ENCODE measurements around the gene YIF1B.
A peak's percentile ranks its signal among the peaks of the same experiment; 100 is the strongest.

The YIF1B gene

GRCh38 chr19:38315657-38316476 is at the start of gene YIF1B:
Gene YIF1B, minus strand, starts transcription at chr19:38315947. Its CDS starts 30 bp downstream, at chr19:38315917.
- TF ChIP-seq, protein P1, sequence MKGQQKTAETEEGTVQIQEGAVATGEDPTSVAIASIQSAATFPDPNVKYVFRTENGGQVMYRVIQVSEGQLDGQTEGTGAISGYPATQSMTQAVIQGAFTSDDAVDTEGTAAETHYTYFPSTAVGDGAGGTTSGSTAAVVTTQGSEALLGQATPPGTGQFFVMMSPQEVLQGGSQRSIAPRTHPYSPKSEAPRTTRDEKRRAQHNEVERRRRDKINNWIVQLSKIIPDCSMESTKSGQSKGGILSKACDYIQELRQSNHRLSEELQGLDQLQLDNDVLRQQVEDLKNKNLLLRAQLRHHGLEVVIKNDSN (IDR thresholded peaks at IDR 0.05), result 0 out of 2 replicates have a peak, but pooled peaks have one; percentile 25
- TF ChIP-seq TEAD4 (IDR thresholded peaks at IDR 0.05) (no peak), TCF12 (IDR thresholded peaks at IDR 0.05; ENCODE audit: low read depth) (0 out of 2 replicates have a peak, but pooled peaks have one; percentile 25), YY1 (IDR thresholded peaks at IDR 0.05; ENCODE audit: low read depth) (peak; percentile 43; the same call in 1 of the 2 replicates), CEBPB (IDR thresholded peaks at IDR 0.05) (no peak), EGR1 (IDR thresholded peaks at IDR 0.05) (peak; percentile 34; the same call in 1 of the 2 replicates), EP300 (IDR thresholded peaks at IDR 0.05; ENCODE audit: borderline replicate concordance) (no peak), FOXM1 (IDR thresholded peaks at IDR 0.05; ENCODE audit: borderline replicate concordance, low read depth) (no peak)
- TF ChIP-seq, protein P2, sequence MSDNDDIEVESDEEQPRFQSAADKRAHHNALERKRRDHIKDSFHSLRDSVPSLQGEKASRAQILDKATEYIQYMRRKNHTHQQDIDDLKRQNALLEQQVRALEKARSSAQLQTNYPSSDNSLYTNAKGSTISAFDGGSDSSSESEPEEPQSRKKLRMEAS (IDR thresholded peaks at IDR 0.05), result peak; percentile 39; the same call in 1 of the 2 replicates

GRCh38 chr19:38362076-38362945 is 46.6 kb upstream of the YIF1B start:
- TF ChIP-seq, protein P2 (IDR thresholded peaks at IDR 0.05), result peak; percentile 56; the same call in 1 of the 2 replicates
- TF ChIP-seq EGR1 (IDR thresholded peaks at IDR 0.05) (no peak), FOXM1 (IDR thresholded peaks at IDR 0.05; ENCODE audit: borderline replicate concordance, low read depth) (no peak), TAF1 (IDR thresholded peaks at IDR 0.05; ENCODE audit: low read depth) (peak; percentile 34; the same call in 1 of the 2 replicates), YY1 (IDR thresholded peaks at IDR 0.05; ENCODE audit: low read depth) (0 out of 2 replicates have a peak, but pooled peaks have one; percentile 15), CREB1 (IDR thresholded peaks at IDR 0.05; ENCODE audit: low read depth) (0 out of 2 replicates have a peak, but pooled peaks have one; percentile 20), NFIC (IDR thresholded peaks at IDR 0.05) (no peak), EP300 (IDR thresholded peaks at IDR 0.05; ENCODE audit: borderline replicate concordance) (no peak), TEAD4 (IDR thresholded peaks at IDR 0.05) (no peak), ZBTB7A (IDR thresholded peaks at IDR 0.05; ENCODE audit: low read depth) (peak; percentile 89)
- TF ChIP-seq, protein P3, sequence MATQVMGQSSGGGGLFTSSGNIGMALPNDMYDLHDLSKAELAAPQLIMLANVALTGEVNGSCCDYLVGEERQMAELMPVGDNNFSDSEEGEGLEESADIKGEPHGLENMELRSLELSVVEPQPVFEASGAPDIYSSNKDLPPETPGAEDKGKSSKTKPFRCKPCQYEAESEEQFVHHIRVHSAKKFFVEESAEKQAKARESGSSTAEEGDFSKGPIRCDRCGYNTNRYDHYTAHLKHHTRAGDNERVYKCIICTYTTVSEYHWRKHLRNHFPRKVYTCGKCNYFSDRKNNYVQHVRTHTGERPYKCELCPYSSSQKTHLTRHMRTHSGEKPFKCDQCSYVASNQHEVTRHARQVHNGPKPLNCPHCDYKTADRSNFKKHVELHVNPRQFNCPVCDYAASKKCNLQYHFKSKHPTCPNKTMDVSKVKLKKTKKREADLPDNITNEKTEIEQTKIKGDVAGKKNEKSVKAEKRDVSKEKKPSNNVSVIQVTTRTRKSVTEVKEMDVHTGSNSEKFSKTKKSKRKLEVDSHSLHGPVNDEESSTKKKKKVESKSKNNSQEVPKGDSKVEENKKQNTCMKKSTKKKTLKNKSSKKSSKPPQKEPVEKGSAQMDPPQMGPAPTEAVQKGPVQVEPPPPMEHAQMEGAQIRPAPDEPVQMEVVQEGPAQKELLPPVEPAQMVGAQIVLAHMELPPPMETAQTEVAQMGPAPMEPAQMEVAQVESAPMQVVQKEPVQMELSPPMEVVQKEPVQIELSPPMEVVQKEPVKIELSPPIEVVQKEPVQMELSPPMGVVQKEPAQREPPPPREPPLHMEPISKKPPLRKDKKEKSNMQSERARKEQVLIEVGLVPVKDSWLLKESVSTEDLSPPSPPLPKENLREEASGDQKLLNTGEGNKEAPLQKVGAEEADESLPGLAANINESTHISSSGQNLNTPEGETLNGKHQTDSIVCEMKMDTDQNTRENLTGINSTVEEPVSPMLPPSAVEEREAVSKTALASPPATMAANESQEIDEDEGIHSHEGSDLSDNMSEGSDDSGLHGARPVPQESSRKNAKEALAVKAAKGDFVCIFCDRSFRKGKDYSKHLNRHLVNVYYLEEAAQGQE (IDR thresholded peaks at IDR 0.05; ENCODE audit: low read depth), result no peak
- TF ChIP-seq, protein P1 (IDR thresholded peaks at IDR 0.05), result no peak

- TF ChIP-seq, protein P3 (IDR thresholded peaks at IDR 0.05; ENCODE audit: low read depth), result no peak
- TF ChIP-seq EGR1 (IDR thresholded peaks at IDR 0.05), result 0 out of 2 replicates have a peak, but pooled peaks have one; percentile 8
These were observed 45.9 kb upstream of the YIF1B start for GRCh38 chr19:38361633-38362075.

DNA sequence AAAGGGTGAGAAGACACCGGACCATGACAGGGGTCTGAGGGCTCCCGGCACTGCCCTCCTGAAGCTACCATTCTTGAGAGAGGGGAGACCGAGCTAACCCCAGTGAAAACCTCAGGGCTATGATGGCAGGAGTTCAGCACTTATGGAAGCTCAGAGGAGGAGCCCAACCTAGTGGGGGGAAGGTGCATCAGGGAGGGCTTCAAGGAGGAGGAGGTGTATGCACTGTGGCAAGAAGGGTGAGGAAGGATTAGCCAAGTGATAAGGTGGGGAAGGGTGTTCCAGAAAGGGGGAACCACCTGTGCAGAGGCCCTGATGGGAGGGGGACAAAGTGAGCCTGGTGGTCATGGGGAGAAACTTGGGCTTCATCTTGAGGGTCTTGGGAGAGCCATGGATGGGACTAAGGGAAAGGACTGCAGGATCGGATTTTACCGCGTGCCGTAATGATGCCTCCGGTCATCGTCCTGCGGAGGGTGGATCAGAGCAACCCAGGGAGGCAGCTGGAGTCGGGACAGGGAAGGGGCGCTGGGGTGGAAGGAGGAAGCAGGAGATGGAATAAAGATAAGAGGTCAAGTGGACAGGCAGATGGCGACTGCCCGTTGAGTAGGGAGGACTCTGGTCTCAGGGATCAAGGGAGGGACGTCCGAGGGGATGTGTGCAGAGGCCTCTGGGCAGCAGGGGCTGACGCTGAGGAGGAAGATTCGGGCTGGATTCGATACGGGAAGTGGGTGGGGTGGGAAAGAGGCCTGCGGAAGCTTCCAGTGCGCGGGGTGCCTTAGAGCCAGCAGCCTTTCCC is 45.3 kb upstream of the YIF1B start:
- no peak for TF ChIP-seq YY1 (IDR thresholded peaks at IDR 0.05; ENCODE audit: low read depth)
- TF ChIP-seq NFIC (IDR thresholded peaks at IDR 0.05), result no peak
- no peak for TF ChIP-seq TAF1 (IDR thresholded peaks at IDR 0.05; ENCODE audit: low read depth)
- no peak for TF ChIP-seq TEAD4 (IDR thresholded peaks at IDR 0.05)
- no peak for TF ChIP-seq EP300 (IDR thresholded peaks at IDR 0.05; ENCODE audit: borderline replicate concordance)
- no peak for TF ChIP-seq TCF12 (IDR thresholded peaks at IDR 0.05; ENCODE audit: low read depth)
- TF ChIP-seq EGR1 (IDR thresholded peaks at IDR 0.05), result no peak
- no peak for TF ChIP-seq ZBTB7A (IDR thresholded peaks at IDR 0.05; ENCODE audit: low read depth)
- TF ChIP-seq, protein P1 (IDR thresholded peaks at IDR 0.05), result no peak
- no peak for TF ChIP-seq CEBPB (IDR thresholded peaks at IDR 0.05)
- TF ChIP-seq, protein P3 (IDR thresholded peaks at IDR 0.05; ENCODE audit: low read depth), result no peak
- TF ChIP-seq RAD21 (IDR thresholded peaks at IDR 0.05; ENCODE audit: low read depth), result no peak
- TF ChIP-seq FOXM1 (IDR thresholded peaks at IDR 0.05; ENCODE audit: borderline replicate concordance, low read depth), result no peak
- TF ChIP-seq, protein P2 (IDR thresholded peaks at IDR 0.05), result no peak
- TF ChIP-seq CREB1 (IDR thresholded peaks at IDR 0.05; ENCODE audit: low read depth), result no peak

Data from Ishikawa (cell line).